ENCODE data around the gene RHBDD3.

DNA sequence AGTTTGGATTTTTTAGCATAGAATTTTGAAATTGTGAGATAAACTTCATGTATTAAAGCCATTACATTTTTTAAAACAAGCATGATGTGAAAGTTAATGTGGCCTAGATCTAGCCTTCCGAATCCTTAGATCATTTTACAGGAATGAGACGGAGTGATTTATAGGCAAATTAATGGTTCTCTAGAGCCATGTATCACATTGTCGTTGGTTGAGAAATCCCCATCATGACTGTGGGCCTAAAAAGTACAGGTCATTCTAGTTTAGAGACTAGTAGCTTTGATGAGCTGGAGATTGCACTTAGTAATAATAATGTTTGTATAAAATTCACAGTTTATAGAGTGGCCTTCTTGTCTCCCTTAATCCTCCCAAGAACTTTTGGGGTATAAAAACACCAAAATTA, 7.4 kb upstream of the RHBDD3 start:
- TF ChIP-seq EZH2 (IDR thresholded peaks at IDR 0.05; ENCODE audit: insufficient read depth, poor library complexity, severe bottlenecking), result no peak
- TF ChIP-seq EZH2phosphoT487 (IDR thresholded peaks at IDR 0.05; ENCODE audit: insufficient read depth, low read depth), result no peak

Measured in GM23248 (cell line).